T-helper 2 cell (primary cell): ENCODE results near the gene TNFRSF6B.

Experiments
- DNase-seq, 5 experiments: peaks; one replicate each; pipeline versions ENCODE4 v3.0.0 to v3.0.0-alpha.2; 2012 to 2022

Gene TNFRSF6B

GRCh38 chr20:63739130-63740069, 42.9 kb downstream of the TNFRSF6B start, which contains the start of gene SLC2A4RG:
TSS of gene SLC2A4RG (plus strand) at chr20:63739776. CDS start at chr20:63739913, 137 bp downstream.
- DNase-seq = peak in 4 of 5 experiments; percentile 49 to 87 (median 64)

GRCh38 chr20:63740070-63740626, 43.7 kb downstream of the TNFRSF6B start:
- DNase-seq = peak in 4 of 5 experiments; percentile 42 to 79 (median 52)

- peak in 2 of 5 experiments; percentile 41 to 69 for DNase-seq
Measured at GRCh38 chr20:63740627-63741353, 44.3 kb downstream of the TNFRSF6B start.

- DNase-seq = no peak
Measured at GRCh38 chr20:63741354-63741675, 44.9 kb downstream of the TNFRSF6B start.

GRCh38 chr20:63741676-63742380, 45.4 kb downstream of the TNFRSF6B start:
- DNase-seq = no peak

GRCh38 chr20:63742381-63743024, 46.1 kb downstream of the TNFRSF6B start:
- no peak for DNase-seq

- no peak for DNase-seq
Measured at GRCh38 chr20:63743210-63743970, 46.9 kb downstream of the TNFRSF6B start.

- DNase-seq = no peak
Measured at GRCh38 chr20:63744158-63744557, 47.7 kb downstream of the TNFRSF6B start.

GRCh38 chr20:63744574-63745423, 48.3 kb downstream of the TNFRSF6B start:
- DNase-seq = no peak

- no peak for DNase-seq
Measured at GRCh38 chr20:63745424-63745805, 49.0 kb downstream of the TNFRSF6B start.

- DNase-seq = no peak
Measured at GRCh38 chr20:63745961-63746731, 49.7 kb downstream of the TNFRSF6B start.

GRCh38 chr20:63746751-63747315, 50.4 kb downstream of the TNFRSF6B start:
- DNase-seq = no peak

GRCh38 chr20:63747622-63748069, 51.2 kb downstream of the TNFRSF6B start:
- DNase-seq = no peak
